IMR-90 (cell line): ENCODE data around the gene TK2. TPM values are rescaled to one million over a fixed set of nuclear protein-coding genes. Genes with fewer than 3 reads are reported as not detected.

Experiments used
- ATAC-seq: fragments of 200-7000 bp; cut with Tn5 transposase; 2 replicates; pipeline ENCODE4 v1.9.1; 2020; ENCODE audit warnings: low read depth, mild to moderate bottlenecking, moderate library complexity
- BruUV-seq: library from RNA; stranded (reverse); fragments of 400-500 nt; replicated peaks from 2 replicates; lab custom pipeline; 2021; lab: Mats Ljungman, UMichigan
- CTCF ChIA-PET: fragments of 300-600 bp; formaldehyde crosslinking; extraction: SDS; loops from one replicate; lab custom pipeline; 2021; ENCODE audit warnings: antibody characterized with exemption; lab: Yijun Ruan, JAX
- POLR2A ChIA-PET: fragments of 300-600 bp; sonication (Branson Sonifier 250); formaldehyde crosslinking; loops from one replicate; lab custom pipeline; 2022; ENCODE audit warnings: antibody characterized with exemption; ENCODE audit not compliant: unreplicated experiment; lab: Charles Lee
- DNase-seq: peaks from one replicate; pipeline ENCODE4 v3.0.0; 2013
- H2AFZ ChIP-seq: replicated peaks from 2 replicates; pipeline ENCODE3; 2013; ENCODE audit warnings: low read length, mild to moderate bottlenecking; ENCODE audit not compliant: poor library complexity
- H2AK5ac ChIP-seq: 2 replicates; pipeline ENCODE4 v1.6.1; 2013; ENCODE audit warnings: low read depth, low read length, inconsistent platforms
- H2AK9ac ChIP-seq: replicated peaks from 2 replicates; pipeline ENCODE3; 2013; ENCODE audit warnings: mild to moderate bottlenecking, low read depth, low read length, moderate library complexity; ENCODE audit not compliant: poor library complexity
- H2BK120ac ChIP-seq: 2 replicates; pipeline ENCODE4 v1.6.1; 2013; ENCODE audit warnings: low read depth, low read length, inconsistent platforms
- H2BK15ac ChIP-seq: 3 replicates; pipeline ENCODE4 v1.6.1; 2013; ENCODE audit warnings: low read depth, low read length, inconsistent platforms
- H2BK20ac ChIP-seq: 2 replicates; pipeline ENCODE4 v1.6.1; 2013; ENCODE audit warnings: low read depth, mild to moderate bottlenecking, inconsistent platforms, low read length, moderate library complexity
- H2BK5ac ChIP-seq: 2 replicates; pipeline ENCODE4 v1.6.1; 2013; ENCODE audit warnings: mild to moderate bottlenecking, low read depth, low read length, inconsistent platforms; ENCODE audit not compliant: poor library complexity, severe bottlenecking
- H3K14ac ChIP-seq: replicated peaks from 2 replicates; pipeline ENCODE4 v1.6.1; 2013; ENCODE audit warnings: low read depth, low read length, inconsistent platforms
- H3K18ac ChIP-seq: 2 replicates; pipeline ENCODE4 v1.6.1; 2013; ENCODE audit warnings: low read depth, low read length, control low read depth
- H3K23ac ChIP-seq: 2 replicates; pipeline ENCODE4 v1.6.1; 2013; ENCODE audit warnings: low read depth, low read length, inconsistent platforms
- H3K27ac ChIP-seq: 2 replicates; pipeline ENCODE4 v1.5.1; 2013; ENCODE audit warnings: mild to moderate bottlenecking, control low read depth, low read length; ENCODE audit not compliant: insufficient read depth
- H3K27me3 ChIP-seq: 2 replicates; pipeline ENCODE4 v1.6.1; 2013; ENCODE audit warnings: low read length; ENCODE audit not compliant: control insufficient read depth, insufficient read depth
- H3K36me3 ChIP-seq: 2 replicates; pipeline ENCODE4 v1.6.1; 2013; ENCODE audit warnings: low read length, mixed read lengths; ENCODE audit not compliant: control insufficient read depth, insufficient read depth
- H3K4ac ChIP-seq: 2 replicates; pipeline ENCODE4 v1.6.1; 2013; ENCODE audit warnings: low read depth, low read length, inconsistent platforms
- H3K4me1 ChIP-seq: 2 replicates; pipeline ENCODE4 v1.6.1; 2013; ENCODE audit warnings: low read length, mixed read lengths; ENCODE audit not compliant: control insufficient read depth, insufficient read depth
- H3K4me2 ChIP-seq: 2 replicates; pipeline ENCODE4 v1.6.1; 2013; ENCODE audit warnings: low read depth, mild to moderate bottlenecking, control low read depth, low read length, moderate library complexity
- H3K4me3 ChIP-seq: 2 replicates; pipeline ENCODE4 v1.5.1; 2013; ENCODE audit warnings: low read depth, mild to moderate bottlenecking, control low read depth, low read length, moderate library complexity; ENCODE audit not compliant: insufficient read depth
- H3K56ac ChIP-seq: 2 replicates; pipeline ENCODE4 v1.6.1; 2013; ENCODE audit warnings: low read length, inconsistent platforms; ENCODE audit not compliant: insufficient read depth; ENCODE audit errors: extremely low read depth
- H3K79me1 ChIP-seq, 2 experiments: 2 replicates each; pipeline ENCODE4 v1.6.1; 2013; ENCODE audit warnings: low read length in 2 of 2, inconsistent platforms in 1 of 2, low read depth in 1 of 2
- H3K9ac ChIP-seq: 2 replicates; pipeline ENCODE4 v1.6.1; 2013; ENCODE audit warnings: low read depth, low read length, control low read depth
- H3K9me1 ChIP-seq: 2 replicates; pipeline ENCODE4 v1.6.1; 2013; ENCODE audit warnings: low read length, inconsistent platforms; ENCODE audit not compliant: insufficient read depth
- H3K9me3 ChIP-seq: 2 replicates; pipeline ENCODE4 v1.6.1; 2013; ENCODE audit warnings: low read length; ENCODE audit not compliant: control insufficient read depth, insufficient read depth
- H4K20me1 ChIP-seq: 2 replicates; pipeline ENCODE4 v1.6.1; 2013; ENCODE audit warnings: low read length, inconsistent platforms; ENCODE audit not compliant: insufficient read depth
- H4K5ac ChIP-seq: 2 replicates; pipeline ENCODE4 v1.6.1; 2013; ENCODE audit warnings: mild to moderate bottlenecking, low read depth, low read length, control low read depth
- H4K8ac ChIP-seq, 2 experiments: 2 replicates each; pipeline ENCODE4 v1.6.1; 2013; ENCODE audit warnings: low read depth in 2 of 2, low read length in 2 of 2, control low read depth in 1 of 2, inconsistent platforms in 1 of 2
- H4K91ac ChIP-seq: 2 replicates; pipeline ENCODE4 v1.6.1; 2013; ENCODE audit warnings: low read depth, low read length, inconsistent platforms; ENCODE audit not compliant: insufficient read depth
- BHLHE40 ChIP-seq: fragments of 150-350 bp; IDR thresholded peaks from 2 replicates; pipeline ENCODE4 v1.6.1; 2016; ENCODE audit warnings: mild to moderate bottlenecking, low read depth, low read length
- CTCF ChIP-seq: conservative IDR thresholded peaks from 2 replicates; pipeline ENCODE4 v1.5.1; 2012; ENCODE audit warnings: mild to moderate bottlenecking, low read depth, low read length, improper control_type of control experiment
- MAFK ChIP-seq: IDR thresholded peaks from 2 replicates; pipeline ENCODE4 v1.6.1; 2012; ENCODE audit warnings: low read depth, low read length, improper control_type of control experiment
- MAZ ChIP-seq: IDR thresholded peaks from 2 replicates; pipeline ENCODE4 v1.6.1; 2012; ENCODE audit warnings: low read depth, mild to moderate bottlenecking, low read length, improper control_type of control experiment, moderate library complexity, borderline replicate concordance
- MXI1 ChIP-seq: IDR thresholded peaks from 2 replicates; pipeline ENCODE4 v1.6.1; 2012; ENCODE audit warnings: low read depth, mild to moderate bottlenecking, low read length, moderate library complexity, borderline replicate concordance
- NFE2L2 ChIP-seq: fragments of 150-350 bp; IDR thresholded peaks from 2 replicates; pipeline ENCODE4 v1.6.1; 2016; ENCODE audit warnings: low read depth, mild to moderate bottlenecking, low read length
- POLR2A ChIP-seq: IDR thresholded peaks from 2 replicates; pipeline ENCODE4 v1.6.1; 2012; ENCODE audit warnings: mild to moderate bottlenecking, low read depth, low read length
- RAD21 ChIP-seq: IDR thresholded peaks from 2 replicates; pipeline ENCODE4 v1.6.1; 2012; ENCODE audit warnings: low read length, improper control_type of control experiment
- RFX5 ChIP-seq: IDR thresholded peaks from 2 replicates; pipeline ENCODE4 v1.8.0; 2012; ENCODE audit warnings: low read depth, mild to moderate bottlenecking, low read length, moderate library complexity
- USF2 ChIP-seq: fragments of 150-350 bp; IDR thresholded peaks from 2 replicates; pipeline ENCODE4 v1.6.1; 2017; ENCODE audit warnings: mild to moderate bottlenecking, antibody characterized with exemption, low read length, low read depth
- WGBS, 2 experiments: methylation state at CpG; one replicate each; pipeline versions ENCODE4 v1.1.5 to v1.1.7; 2013; ENCODE audit warnings: missing lambda C conversion rate in 2 of 2; ENCODE audit not compliant: insufficient read length in 1 of 2; ENCODE audit errors: extremely low coverage in 2 of 2; 5-methylcytosine and 5-hydroxymethylcytosine counted together
- dilution Hi-C: fragments of 300-500 bp; cut with HindIII; formaldehyde crosslinking; loops from one replicate; pipeline ENCODE4 v1.14.3; 2018; ENCODE audit warnings: low sequenced_read_pairs; ENCODE audit not compliant: unreplicated experiment
- in situ Hi-C: fragments of 300-500 bp; cut with MboI; formaldehyde crosslinking; loops from 3 replicates; pipeline ENCODE4 v1.14.3; 2019; ENCODE audit warnings: low sequenced_read_pairs, inconsistent platforms, mixed read lengths
- intact Hi-C: fragments of 100-400 bp; cut with micrococcal nuclease; formaldehyde crosslinking; loops from 2 replicates; pipeline ENCODE4 v1.10.0; 2022
- polyA plus RNA-seq, 3 experiments: library from polyadenylated mRNA; depleted of rRNA; stranded (reverse); fragments of >200 nt; gene quantifications; 2 replicates each; pipeline ENCODE4 v1.2.3, GENCODE V29; 2012; ENCODE audit warnings: low replicate concordance in 1 of 3
- total RNA-seq: library from RNA; depleted of rRNA; stranded (reverse); fragments of >200 nt; gene quantifications from 2 replicates; pipeline ENCODE4 v1.2.3, GENCODE V29; 2012
- TF ChIP-seq, protein P1 (sequence below): fragments of 150-350 bp; IDR thresholded peaks from 2 replicates; pipeline ENCODE4 v1.6.1; 2016; ENCODE audit warnings: low read depth, mild to moderate bottlenecking, low read length, moderate library complexity, borderline replicate concordance

TK2 gene
- total and polyA plus RNA-seq, 2 of the 4 experiments (the other 2 are of a cell fraction) = 14.7 to 16.5 TPM

DNA sequence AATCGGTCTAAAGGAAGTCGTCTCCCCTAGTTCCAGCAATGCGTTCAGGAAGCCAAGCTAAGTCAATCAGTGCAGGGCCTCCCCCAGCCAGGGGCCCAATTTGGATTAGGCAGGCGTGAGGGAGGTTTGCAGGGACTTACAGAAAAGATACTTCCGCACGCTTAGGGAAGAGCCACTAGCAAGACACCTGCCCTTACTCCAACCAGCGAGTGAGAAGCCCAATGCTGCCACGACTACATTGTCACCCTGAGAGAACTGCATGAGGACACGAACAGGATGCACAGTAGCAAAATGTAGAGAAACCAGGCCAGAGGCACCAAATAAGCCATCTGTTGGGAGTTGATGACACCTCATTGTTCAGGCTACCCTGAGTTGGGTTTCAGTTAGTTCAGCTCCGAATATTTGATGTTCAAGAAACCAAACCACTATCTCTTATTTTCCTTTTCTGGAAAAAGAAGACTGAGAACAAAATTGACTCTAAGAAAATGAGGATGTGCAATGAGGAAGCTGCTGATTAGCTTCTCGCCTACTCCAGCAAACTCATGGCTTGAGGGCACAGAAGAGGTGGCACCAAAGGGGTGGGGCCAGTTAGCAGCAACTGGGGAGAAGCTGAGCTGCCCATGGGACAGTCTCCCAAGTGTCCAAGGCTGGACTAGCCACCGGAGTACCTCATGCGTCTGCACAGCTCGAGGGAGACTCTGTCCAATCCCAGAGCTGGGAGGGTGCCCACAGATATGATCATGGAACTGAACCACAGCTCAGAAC lies 29.3 kb downstream of the TK2 start:
- no peak for DNase-seq
- peak overlapping the region; percentile 58 for H4K91ac ChIP-seq
- peak overlapping the region; percentile 79; the same call in 1 of the 2 replicates for H3K14ac ChIP-seq
- peak overlapping the region; percentile 3; the same call in 1 of the 2 replicates for H2BK20ac ChIP-seq
- H3K27me3 ChIP-seq = no peaks in the 10 kb centered on the region
- dilution Hi-C loops = no loop called here
- TF ChIP-seq MAFK (no peak), RFX5 (no peak), NFE2L2 (no peak), MAZ (no peak), POLR2A (no peak), BHLHE40 (no peak), CTCF (no peak), USF2 (no peak), MXI1 (no peak), RAD21 (no peak)
- TF ChIP-seq, protein P1, sequence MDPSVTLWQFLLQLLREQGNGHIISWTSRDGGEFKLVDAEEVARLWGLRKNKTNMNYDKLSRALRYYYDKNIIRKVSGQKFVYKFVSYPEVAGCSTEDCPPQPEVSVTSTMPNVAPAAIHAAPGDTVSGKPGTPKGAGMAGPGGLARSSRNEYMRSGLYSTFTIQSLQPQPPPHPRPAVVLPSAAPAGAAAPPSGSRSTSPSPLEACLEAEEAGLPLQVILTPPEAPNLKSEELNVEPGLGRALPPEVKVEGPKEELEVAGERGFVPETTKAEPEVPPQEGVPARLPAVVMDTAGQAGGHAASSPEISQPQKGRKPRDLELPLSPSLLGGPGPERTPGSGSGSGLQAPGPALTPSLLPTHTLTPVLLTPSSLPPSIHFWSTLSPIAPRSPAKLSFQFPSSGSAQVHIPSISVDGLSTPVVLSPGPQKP = no peak
- no peaks in the 10 kb centered on the region for H3K9me3 ChIP-seq
- H3K4ac ChIP-seq = peak overlapping the region; percentile 81
- H3K4me3 ChIP-seq = no peak overlapping the region
- H3K27ac ChIP-seq = no peak overlapping the region
- intact Hi-C loops = no loop called here
- no peak overlapping the region for H2AK9ac ChIP-seq
- 0 out of 4 replicates have a peak overlapping the region, but pooled peaks of 1 of the 2 experiments have one; percentile 12 for H4K8ac ChIP-seq
- no peak for ATAC-seq
- WGBS, 2 experiments = 93% methylated on average over 5 of the region's 14 CpGs; no CpG with 5 or more reads in 1 of the 2 experiments
- BruUV-seq = no TSS peak
- no peaks in the 10 kb centered on the region; the same call in 1 of the 2 replicates for H4K20me1 ChIP-seq
- ChIA-PET CTCF (no interaction called here), POLR2A (no interaction called here)
- in situ Hi-C loops = no loop called here
- no peak overlapping the region for H3K9ac ChIP-seq
- H3K56ac ChIP-seq = no peak overlapping the region
- no peak overlapping the region for H2BK5ac ChIP-seq
- peaks cover 33% of the 10 kb centered on the region for H3K9me1 ChIP-seq
- peaks cover 6% of the 10 kb centered on the region; the same call in 1 of the 2 replicates for H3K36me3 ChIP-seq
- peak overlapping the region; percentile 85 for H2AK5ac ChIP-seq
- no peak overlapping the region for H2BK120ac ChIP-seq
- no peak overlapping the region for H3K23ac ChIP-seq
- no peak overlapping the region for H3K4me2 ChIP-seq
- H2AFZ ChIP-seq = peak overlapping the region; percentile 5
- no peak overlapping the region; the same call in 1 of the 2 replicates for H4K5ac ChIP-seq
- H3K18ac ChIP-seq = no peak overlapping the region
- H2BK15ac ChIP-seq = 0 out of 3 replicates have a peak overlapping the region, but pooled peaks have one; percentile 87
- peaks cover 28% of the 10 kb centered on the region for H3K4me1 ChIP-seq
- peaks cover 3 to 39% of the 10 kb centered on the region in 2 experiments; a peak in 3 of 4 replicates for H3K79me1 ChIP-seq
